Spleen (tissue), 11 donors: ENCODE measurements around the gene ARHGEF40. TPM values are rescaled to one million over a fixed set of nuclear protein-coding genes. Genes with fewer than 3 reads are reported as not detected.

Experiments
- DNase-seq: peaks from one replicate; pipeline ENCODE4 v3.0.0-alpha.2; 2020
- H3K27ac ChIP-seq, 8 donors: fragments of 200-600 bp; sonication (generic) in 7 of 8; 1 replicate in 4 of 8; 2 replicates in 4 of 8; pipeline versions ENCODE4 v1.5.0 to v1.8.0; 2016 to 2021; ENCODE audit warnings: inconsistent platforms in 4 of 8, mild to moderate bottlenecking in 4 of 8, moderate library complexity in 1 of 8
- H3K27me3 ChIP-seq, 7 donors: fragments of 200-600 bp; sonication (generic) in 6 of 7; replicated peaks in 1 of 7; 1 replicate in 4 of 7; 2 replicates in 3 of 7; pipeline versions ENCODE4 v1.5.0 to v1.8.0; 2016 to 2021; ENCODE audit warnings: inconsistent platforms in 3 of 7, mild to moderate bottlenecking in 1 of 7
- H3K36me3 ChIP-seq, 6 donors: fragments of 200-600 bp; sonication (generic) in 5 of 6; 1 replicate in 4 of 6; 2 replicates in 2 of 6; pipeline versions ENCODE4 v1.5.0 to v1.8.0; 2016 to 2021; ENCODE audit warnings: inconsistent platforms in 2 of 6
- H3K4me1 ChIP-seq, 6 donors: fragments of 200-600 bp; sonication (generic) in 5 of 6; 1 replicate in 3 of 6; 2 replicates in 3 of 6; pipeline versions ENCODE4 v1.5.0 to v1.8.0; 2016 to 2021; ENCODE audit warnings: inconsistent platforms in 3 of 6
- H3K4me3 ChIP-seq, 8 donors: fragments of 200-600 bp; sonication (generic) in 7 of 8; 1 replicate in 4 of 8; 2 replicates in 4 of 8; pipeline versions ENCODE4 v1.5.0 to v1.8.0; 2016 to 2021; ENCODE audit warnings: inconsistent platforms in 4 of 8, mild to moderate bottlenecking in 4 of 8, moderate library complexity in 2 of 8
- H3K9me3 ChIP-seq, 8 donors: fragments of 200-600 bp; sonication (generic) in 7 of 8; 1 replicate in 4 of 8; 2 replicates in 4 of 8; pipeline versions ENCODE4 v1.5.0 to v1.8.0; 2016 to 2021; ENCODE audit warnings: inconsistent platforms in 4 of 8
- POLR2A ChIP-seq, 3 donors: fragments of 450-650 bp; IDR thresholded peaks; one replicate each; pipeline ENCODE4 v1.5.1; 2017; ENCODE audit warnings: antibody characterized with exemption in 3 of 3, mild to moderate bottlenecking in 1 of 3
- POLR2AphosphoS5 ChIP-seq, 3 donors: sonication (generic); formaldehyde crosslinking; IDR thresholded peaks; one replicate each; pipeline ENCODE4 v1.5.1; 2017; ENCODE audit warnings: antibody characterized with exemption in 3 of 3
- WGBS, 5 donors: extraction: QIAGEN DNeasy Blood & Tissue Kit in 3 of 5; methylation state at CpG; one replicate each; pipeline versions ENCODE4 v1.1.5 to v1.1.7; 2013 to 2018; 5-methylcytosine and 5-hydroxymethylcytosine counted together
- intact Hi-C: fragments of 100-400 bp; cut with DNase I; formaldehyde crosslinking; loops from one replicate; pipeline ENCODE4 v1.15.0; 2023; ENCODE audit warnings: low total_unique reads
- polyA plus RNA-seq, 3 donors: library from polyadenylated mRNA; stranded (reverse); fragments of 200-250 nt; gene quantifications; one replicate each; pipeline ENCODE4 v1.2.1, GENCODE V29; 2013
- total RNA-seq, 7 donors: library from RNA; depleted of rRNA in 3 of 7; stranded (reverse); fragments of >200 nt in 3 of 7; fragmentation: NEBNext Ultra II Directional in 4 of 7; extraction: Animal tissue kit (Norgen Biotek cat#: 25700) in 4 of 7; gene quantifications; one replicate each; pipeline versions ENCODE4 v1.1.0 to v1.2.1, GENCODE V29; 2016 to 2021
- TF ChIP-seq, protein P1 (sequence below), 11 experiments: fragments of 200-600 bp in 7 of 11; fragments of 450-650 bp in 4 of 11; sonication (generic) in 4 of 11; IDR thresholded peaks in 8 of 11; conservative IDR thresholded peaks in 3 of 11; 1 replicate in 7 of 11; 2 replicates in 4 of 11; pipeline versions ENCODE4 v1.4.0 to v1.8.0; 2016 to 2021; ENCODE audit warnings: antibody characterized with exemption in 11 of 11, inconsistent platforms in 4 of 11, mild to moderate bottlenecking in 1 of 11
- donor health status: healthy with polysubstance abuse.
- donor health status: DM: no; HTN: no; CAD: no; lungs with moderate emphysema.
- donor health status: DM: no; HTN: no; CAD: no.
- donor health status: Bipolar disorder and iron deficiency.
- donor health status: healthy.
- donor health status: DM: no; HTN: no; CAD: no.
- donor health status: DM: yes; HTN: yes; CAD: no.

ARHGEF40 gene
- total and polyA plus RNA-seq, 10 donors = 9.8 to 151 (median 92.5) TPM

DNA sequence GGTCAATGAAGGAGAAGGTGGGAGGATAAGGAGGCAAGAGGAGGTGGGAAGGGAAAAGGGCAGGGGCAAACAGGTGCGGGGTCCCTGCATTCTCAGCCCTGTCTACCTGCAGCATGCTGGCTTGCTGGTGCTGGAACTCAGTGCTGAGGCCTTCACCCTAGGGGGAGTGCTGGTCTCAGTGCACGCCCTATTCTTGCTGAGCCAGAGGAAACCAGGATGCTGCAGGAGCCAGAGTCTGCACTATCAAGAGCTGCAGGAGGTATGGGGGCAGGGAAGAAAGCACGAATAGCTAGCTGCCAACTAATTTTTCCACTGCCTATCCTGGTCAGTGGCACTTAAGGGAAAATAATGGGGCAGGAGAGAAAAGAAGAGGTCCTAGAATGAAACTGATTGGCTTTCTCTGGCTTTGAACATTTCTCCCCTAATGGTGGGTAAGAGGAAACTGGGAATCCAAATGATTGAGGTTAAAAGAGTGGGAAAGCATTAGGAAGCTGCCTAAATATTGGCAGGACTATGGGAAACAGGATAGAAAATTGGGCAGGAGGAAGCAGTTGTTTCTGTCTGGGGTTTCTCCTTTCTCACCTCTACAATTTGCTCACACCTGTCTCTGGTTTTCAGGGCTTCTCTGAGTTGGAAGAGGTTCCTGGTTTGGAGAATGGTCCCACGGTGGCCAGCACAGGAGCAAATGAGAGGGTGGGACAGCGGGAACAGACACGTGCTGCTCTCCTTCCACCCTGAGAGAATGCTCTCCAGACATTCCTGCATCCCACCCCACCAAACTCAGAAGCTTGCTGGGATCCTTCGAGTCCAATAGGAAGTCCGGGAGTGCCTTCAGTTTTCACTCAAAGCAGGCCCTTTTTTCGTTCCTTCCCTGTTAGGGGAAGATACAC, 32.7 kb downstream of the ARHGEF40 start:
- Histone ChIP-seq H3K9me3 (no peaks in the 10 kb centered on the region), H3K4me3 (peak overlapping the region in 6 of 8 donors; percentile 61 to 86 (median 70)), H3K4me1 (peaks cover 33 to 66% (median 49%) of the 10 kb centered on the region in 6 donors), H3K36me3 (no peaks in the 10 kb centered on the region), H3K27ac (peak overlapping the region in 7 of 8 donors; percentile 95 to 100 (median 97)), H3K27me3 (peaks cover 0 to 14% (median 0%) of the 10 kb centered on the region in 7 donors)
- TF ChIP-seq POLR2A (IDR thresholded peaks at IDR 0.05) (no peak), POLR2AphosphoS5 (IDR thresholded peaks at IDR 0.05) (no peak)
- TF ChIP-seq, protein P1, sequence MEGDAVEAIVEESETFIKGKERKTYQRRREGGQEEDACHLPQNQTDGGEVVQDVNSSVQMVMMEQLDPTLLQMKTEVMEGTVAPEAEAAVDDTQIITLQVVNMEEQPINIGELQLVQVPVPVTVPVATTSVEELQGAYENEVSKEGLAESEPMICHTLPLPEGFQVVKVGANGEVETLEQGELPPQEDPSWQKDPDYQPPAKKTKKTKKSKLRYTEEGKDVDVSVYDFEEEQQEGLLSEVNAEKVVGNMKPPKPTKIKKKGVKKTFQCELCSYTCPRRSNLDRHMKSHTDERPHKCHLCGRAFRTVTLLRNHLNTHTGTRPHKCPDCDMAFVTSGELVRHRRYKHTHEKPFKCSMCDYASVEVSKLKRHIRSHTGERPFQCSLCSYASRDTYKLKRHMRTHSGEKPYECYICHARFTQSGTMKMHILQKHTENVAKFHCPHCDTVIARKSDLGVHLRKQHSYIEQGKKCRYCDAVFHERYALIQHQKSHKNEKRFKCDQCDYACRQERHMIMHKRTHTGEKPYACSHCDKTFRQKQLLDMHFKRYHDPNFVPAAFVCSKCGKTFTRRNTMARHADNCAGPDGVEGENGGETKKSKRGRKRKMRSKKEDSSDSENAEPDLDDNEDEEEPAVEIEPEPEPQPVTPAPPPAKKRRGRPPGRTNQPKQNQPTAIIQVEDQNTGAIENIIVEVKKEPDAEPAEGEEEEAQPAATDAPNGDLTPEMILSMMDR (IDR thresholded peaks at IDR 0.05 in 8 of 11, conservative IDR thresholded peaks at IDR 0.05 in 3 of 11) = no peak
- intact Hi-C loops = no loop called here
- 18 to 35% (median 24%) methylated on average over 9 of the region's 9 CpGs for WGBS, 5 donors
- DNase-seq = no peak

DNA sequence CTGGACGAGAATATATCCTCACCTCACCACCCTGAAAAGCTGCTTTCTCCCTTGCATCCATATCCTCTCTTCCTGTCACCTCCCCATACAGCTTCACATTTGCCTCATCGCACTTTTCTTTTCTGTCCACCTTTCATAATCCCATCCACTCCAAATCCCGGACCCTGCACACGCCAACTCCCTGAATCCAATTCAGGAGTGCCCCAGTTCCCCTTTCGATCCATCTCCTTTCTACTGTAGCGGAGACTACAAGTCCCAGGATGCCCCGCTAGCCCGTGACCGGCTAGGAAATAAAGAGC, 33.3 kb downstream of the ARHGEF40 start:
- DNase-seq = no peak
- H3K4me3 ChIP-seq = peak overlapping the region; percentile 58 to 86 (median 70)
- peak overlapping the region; percentile 94 to 100 (median 97) for H3K27ac ChIP-seq
- no peaks in the 10 kb centered on the region for H3K9me3 ChIP-seq
- H3K27me3 ChIP-seq = peaks cover 0 to 11% (median 0%) of the 10 kb centered on the region in 7 donors
- TF ChIP-seq POLR2A (IDR thresholded peaks at IDR 0.05) = no peak
- TF ChIP-seq POLR2AphosphoS5 (IDR thresholded peaks at IDR 0.05) = no peak
- TF ChIP-seq, protein P1 (IDR thresholded peaks at IDR 0.05 in 8 of 11, conservative IDR thresholded peaks at IDR 0.05 in 3 of 11) = no peak
- intact Hi-C loops = no loop called here
- WGBS, 5 donors = 0 to 1% (median 1%) methylated on average over 9 of the region's 9 CpGs
- H3K36me3 ChIP-seq = no peaks in the 10 kb centered on the region
- peaks cover 33 to 64% (median 48%) of the 10 kb centered on the region in 6 donors for H3K4me1 ChIP-seq

DNA sequence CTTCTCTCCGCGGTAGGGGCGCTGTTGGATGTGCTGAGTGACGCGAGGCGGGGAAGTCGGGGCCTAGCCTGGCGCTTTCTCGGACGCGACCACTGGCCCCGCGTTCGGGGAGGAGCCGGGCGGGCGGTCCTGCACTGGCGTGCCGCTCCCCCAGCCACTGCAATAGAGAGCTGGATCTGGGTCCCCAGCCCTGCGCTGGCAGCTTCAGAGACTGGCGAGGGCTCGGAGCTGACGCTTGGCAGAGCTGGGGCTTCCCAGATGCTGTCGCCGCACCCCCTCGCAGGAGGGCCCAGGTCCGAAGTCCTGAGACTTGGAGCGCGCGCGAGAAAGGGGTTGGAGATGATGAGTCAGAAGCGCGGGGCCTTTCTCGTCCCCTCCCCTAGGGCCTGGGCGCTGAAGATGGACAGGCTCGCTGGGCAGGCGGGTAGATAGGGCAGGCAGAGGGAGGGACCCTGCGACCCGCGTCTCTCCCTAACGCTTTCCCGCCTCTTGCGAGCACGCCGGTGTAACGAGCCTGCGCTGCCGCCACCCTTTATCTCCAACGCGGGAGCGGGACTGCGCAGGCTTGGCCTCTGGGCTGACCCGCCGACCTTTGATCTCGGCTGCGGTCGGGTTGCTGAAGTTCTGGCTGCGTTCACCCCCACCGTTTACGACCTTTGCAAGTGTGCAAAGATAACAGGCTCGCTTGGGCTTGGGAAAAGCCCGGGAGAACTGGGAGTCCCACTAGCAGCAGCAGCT, 33.8 kb downstream of the ARHGEF40 start:
- intact Hi-C loops = no loop called here
- WGBS, 5 donors = 0% methylated on average over 22 to 62 of the region's 62 CpGs
- no peaks in the 10 kb centered on the region for H3K36me3 ChIP-seq
- TF ChIP-seq POLR2A (IDR thresholded peaks at IDR 0.05) (peak; percentile 36 to 59 (median 40)), POLR2AphosphoS5 (IDR thresholded peaks at IDR 0.05) (peak; percentile 96 to 98 (median 96))
- TF ChIP-seq, protein P1 (IDR thresholded peaks at IDR 0.05 in 8 of 11, conservative IDR thresholded peaks at IDR 0.05 in 3 of 11) = peak; percentile 83 to 95 (median 92)
- peak; percentile 99 for DNase-seq
- H3K4me3 ChIP-seq = peak overlapping the region; percentile 58 to 86 (median 70)
- H3K27ac ChIP-seq = peak overlapping the region; percentile 94 to 100 (median 97)
- peaks cover 0 to 6% (median 0%) of the 10 kb centered on the region in 7 donors for H3K27me3 ChIP-seq
- no peaks in the 10 kb centered on the region for H3K9me3 ChIP-seq
- H3K4me1 ChIP-seq = peaks cover 31 to 59% (median 46%) of the 10 kb centered on the region in 6 donors
